SK-N-SH (cell line): ENCODE measurements around the gene CSRP1. TPM values are rescaled to one million over a fixed set of nuclear protein-coding genes. Genes with fewer than 3 reads are reported as not detected.

ENCODE experiments used
- CTCF ChIA-PET: fragments of 300-600, 350-600 bp; formaldehyde crosslinking; extraction: SDS; loops from one replicate; lab custom pipeline; 2021; lab: Yijun Ruan, JAX
- POLR2A ChIA-PET: fragments of 350-600 bp; sonication (Branson Sonifier 250); formaldehyde crosslinking; extraction: SDS; loops from one replicate; lab custom pipeline; 2020; ENCODE audit warnings: antibody characterized with exemption, inconsistent platforms; lab: Yijun Ruan, JAX
- DNase-seq: peaks from one replicate; pipeline ENCODE4 v3.0.0; 2012
- H2AFZ ChIP-seq: fragments of 200-600 bp; sonication (generic); 2 replicates; pipeline ENCODE4 v1.8.1; 2016; ENCODE audit warnings: antibody characterized with exemption, mild to moderate bottlenecking, low read depth
- H3F3A ChIP-seq: fragments of 200-600 bp; sonication (generic); replicated peaks from 2 replicates; pipeline ENCODE3; 2016; ENCODE audit warnings: antibody characterized with exemption, mild to moderate bottlenecking; ENCODE audit not compliant: insufficient read depth
- H3K27ac ChIP-seq, 2 experiments: fragments of 200-500 bp in 1 of 2; fragments of 200-600 bp in 1 of 2; sonication (Bioruptor generic) in 1 of 2; sonication (generic), shearing (Covaris generic) in 1 of 2; 2 replicates each; pipeline versions ENCODE4 v1.5.1 to v1.6.1; 2014 to 2016; ENCODE audit warnings: low read depth in 2 of 2, inconsistent platforms in 1 of 2, low read length in 1 of 2, mild to moderate bottlenecking in 1 of 2, mixed read lengths in 1 of 2
- H3K27me3 ChIP-seq: fragments of 200-600 bp; sonication (generic), shearing (Covaris generic); 2 replicates; pipeline ENCODE4 v1.6.1; 2016; ENCODE audit warnings: mixed run types; ENCODE audit not compliant: insufficient read depth
- H3K36me3 ChIP-seq, 2 experiments: fragments of 200-500 bp in 1 of 2; fragments of 200-600 bp in 1 of 2; sonication (Bioruptor generic) in 1 of 2; sonication (generic) in 1 of 2; replicated peaks in 1 of 2; 2 replicates each; pipeline versions ENCODE3 to v1.5.1; 2014 to 2016; ENCODE audit warnings: low read length in 1 of 2, mild to moderate bottlenecking in 1 of 2; ENCODE audit not compliant: insufficient read depth in 2 of 2, control insufficient read depth in 1 of 2
- H3K4me1 ChIP-seq, 2 experiments: fragments of 200-500 bp in 1 of 2; fragments of 200-600 bp in 1 of 2; sonication (Bioruptor generic) in 1 of 2; sonication (generic), shearing (Covaris generic) in 1 of 2; 2 replicates each; pipeline versions ENCODE4 v1.5.1 to v1.6.1; 2014 to 2016; ENCODE audit warnings: low read depth in 1 of 2, low read length in 1 of 2, mixed run types in 1 of 2; ENCODE audit not compliant: insufficient read depth in 2 of 2, control insufficient read depth in 1 of 2
- H3K4me2 ChIP-seq: fragments of 200-600 bp; sonication (generic), shearing (Covaris generic); 2 replicates; pipeline ENCODE4 v1.6.1; 2017; ENCODE audit warnings: mixed run types
- H3K4me3 ChIP-seq, 2 experiments: fragments of 200-500 bp in 1 of 2; fragments of 200-600 bp in 1 of 2; sonication (Bioruptor generic) in 1 of 2; sonication (generic), shearing (Covaris generic) in 1 of 2; 2 replicates each; pipeline versions ENCODE4 v1.5.1 to v1.8.1; 2014 to 2016; ENCODE audit warnings: low read depth in 2 of 2, inconsistent platforms in 1 of 2, low read length in 1 of 2, mild to moderate bottlenecking in 1 of 2, mixed read lengths in 1 of 2, moderate library complexity in 1 of 2
- H3K79me2 ChIP-seq: fragments of 200-600 bp; sonication (generic); 2 replicates; pipeline ENCODE4 v1.8.1; 2017; ENCODE audit warnings: mild to moderate bottlenecking; ENCODE audit not compliant: insufficient read depth
- H3K9ac ChIP-seq: fragments of 200-600 bp; sonication (generic); 2 replicates; pipeline ENCODE4 v1.6.1; 2017; ENCODE audit warnings: mixed run types
- H3K9me2 ChIP-seq: fragments of 200-600 bp; sonication (generic); 2 replicates; pipeline ENCODE4 v1.6.1; 2017; ENCODE audit warnings: mixed run types
- H3K9me3 ChIP-seq: fragments of 200-600 bp; sonication (generic); 2 replicates; pipeline ENCODE4 v1.6.1; 2017; ENCODE audit warnings: mixed run types, mild to moderate bottlenecking, moderate library complexity
- H4K20me1 ChIP-seq: fragments of 200-600 bp; sonication (generic); 2 replicates; pipeline ENCODE4 v1.6.1; 2017; ENCODE audit warnings: mild to moderate bottlenecking, mixed run types; ENCODE audit not compliant: insufficient read depth
- ELF1 ChIP-seq: IDR thresholded peaks from 2 replicates; pipeline ENCODE4 v1.4.0; 2012
- EZH2phosphoT487 ChIP-seq: fragments of 200-600 bp; sonication (generic); IDR thresholded peaks from 2 replicates; pipeline ENCODE4 v1.6.1; 2017; ENCODE audit warnings: low read depth, mixed run types, mild to moderate bottlenecking, antibody characterized with exemption, moderate library complexity, borderline replicate concordance
- IRF3 ChIP-seq: fragments of 150-350 bp; IDR thresholded peaks from 2 replicates; pipeline ENCODE4 v1.6.1; 2016; ENCODE audit warnings: mild to moderate bottlenecking, low read depth, low read length
- JUND ChIP-seq: IDR thresholded peaks from 2 replicates; pipeline ENCODE4 v1.4.0; 2012
- MAX ChIP-seq: IDR thresholded peaks from 2 replicates; pipeline ENCODE4 v1.4.0; 2012; ENCODE audit warnings: low read depth
- PBX3 ChIP-seq: IDR thresholded peaks from 2 replicates; pipeline ENCODE4; 2012
- RFX5 ChIP-seq: IDR thresholded peaks from 2 replicates; pipeline ENCODE4 v1.6.1; 2012; ENCODE audit warnings: mild to moderate bottlenecking, improper control_type of control experiment, low read length
- RXRA ChIP-seq: IDR thresholded peaks from 2 replicates; pipeline ENCODE4 v1.4.0; 2012; ENCODE audit warnings: low read depth, mild to moderate bottlenecking, borderline replicate concordance
- TAF1 ChIP-seq: IDR thresholded peaks from 2 replicates; pipeline ENCODE4 v1.6.1; 2012; ENCODE audit warnings: low read depth, mild to moderate bottlenecking, low read length, moderate library complexity, borderline replicate concordance
- TCF12 ChIP-seq: IDR thresholded peaks from 2 replicates; pipeline ENCODE4 v1.4.0; 2012
- YY1 ChIP-seq: IDR thresholded peaks from 2 replicates; pipeline ENCODE4 v1.4.0; 2012; ENCODE audit warnings: low read depth, mild to moderate bottlenecking
- WGBS: methylation state at CpG from one replicate; pipeline ENCODE4 v1.1.6; 2017; ENCODE audit warnings: low lambda C conversion rate; 5-methylcytosine and 5-hydroxymethylcytosine counted together
- polyA plus RNA-seq, 3 experiments: library from polyadenylated mRNA; depleted of rRNA; stranded (reverse); fragments of >200 nt; gene quantifications; 2 replicates each; pipeline ENCODE4 v1.2.3, GENCODE V29; 2012

CSRP1 gene
- polyA plus RNA-seq, 1 of the 3 experiments (the other 2 are of a cell fraction), result 373 TPM

- TF ChIP-seq IRF3, result no peak
- peak; percentile 58; the same call in 1 of the 2 replicates for TF ChIP-seq JUND
- no peak for TF ChIP-seq RFX5
- peak; percentile 65 for TF ChIP-seq PBX3
- TF ChIP-seq YY1, result no peak
- no peak for TF ChIP-seq ELF1
- TF ChIP-seq RXRA, result 0 out of 2 replicates have a peak, but pooled peaks have one; percentile 31
- peak; percentile 39; the same call in 1 of the 2 replicates for TF ChIP-seq MAX
These were observed 3.3 kb downstream of the CSRP1 start (continued) for GRCh38 chr1:201503397-201504176.

GRCh38 chr1:201502511-201502857 lies 4.4 kb downstream of the CSRP1 start:
- ChIA-PET CTCF (interaction anchor here (1.1 to 31.9 kb wide), 4 partner anchors 11 to 67 kb away, joined by 3 to 860 read pairs (median 54); no protein-coding TSS in a partner anchor), POLR2A (interaction anchor here (0.8 to 1.8 kb wide), 2 partner anchors 15 to 34 kb away, joined by 3 to 6 read pairs; partner anchors contain the start of gene PHLDA3)
- no peak overlapping the region for H3K4me2 ChIP-seq
- H3K9ac ChIP-seq, result no peak overlapping the region; the same call in 1 of the 2 replicates
- no peak overlapping the region for H2AFZ ChIP-seq
- 73% methylated on average over 3 of the region's 3 CpGs for WGBS
- no peaks in the 10 kb centered on the region for H3K27me3 ChIP-seq
- peaks cover 93% of the 10 kb centered on the region for H3K79me2 ChIP-seq
- peak overlapping the region in 1 of 2 experiments; percentile 93; a peak in 3 of 4 replicates for H3K27ac ChIP-seq
- DNase-seq, result no peak
- peaks cover 31 to 35% of the 10 kb centered on the region in 2 experiments; a peak in 3 of 4 replicates for H3K4me1 ChIP-seq
- H3K36me3 ChIP-seq, result no peaks in the 10 kb centered on the region
- no peak overlapping the region for H3K4me3 ChIP-seq
- no peak for TF ChIP-seq TAF1
- no peak for TF ChIP-seq PBX3
- TF ChIP-seq EZH2phosphoT487, result no peak
- TF ChIP-seq TCF12, result no peak
- no peaks in the 10 kb centered on the region for H3K9me3 ChIP-seq
- H4K20me1 ChIP-seq, result peaks cover 11% of the 10 kb centered on the region; the same call in 1 of the 2 replicates
- H3K9me2 ChIP-seq, result no peaks in the 10 kb centered on the region
- H3F3A ChIP-seq, result peaks cover 14% of the 10 kb centered on the region
